Liver (tissue), 9 donors: ENCODE measurements around the gene HS1BP3. TPM values are rescaled to one million over a fixed set of nuclear protein-coding genes. Genes with fewer than 3 reads are reported as not detected.

ENCODE experiments used
- DNase-seq: peaks from one replicate; pipeline ENCODE4 v3.0.0-alpha.2; 2017; ENCODE audit warnings: low spot score
- H3K27ac ChIP-seq, 2 donors: one replicate each; pipeline ENCODE4 v1.7.0; 2013; ENCODE audit warnings: inconsistent platforms in 2 of 2, low read length in 2 of 2, control low read depth in 1 of 2, low read depth in 1 of 2, mild to moderate bottlenecking in 1 of 2
- H3K27me3 ChIP-seq, 4 donors: one replicate each; pipeline versions ENCODE4 v1.6.1 to v1.7.0; 2013; ENCODE audit warnings: low read length in 3 of 4, inconsistent platforms in 1 of 4, mild to moderate bottlenecking in 1 of 4, moderate library complexity in 1 of 4; ENCODE audit not compliant: control insufficient read depth in 4 of 4, insufficient read depth in 4 of 4
- H3K36me3 ChIP-seq, 4 donors: one replicate each; pipeline versions ENCODE4 v1.6.1 to v1.7.0; 2013; ENCODE audit warnings: low read length in 3 of 4, mild to moderate bottlenecking in 3 of 4, low read depth in 1 of 4, moderate library complexity in 1 of 4; ENCODE audit not compliant: control insufficient read depth in 4 of 4, insufficient read depth in 3 of 4
- H3K4me1 ChIP-seq, 4 donors: one replicate each; pipeline versions ENCODE4 v1.6.1 to v1.7.0; 2013; ENCODE audit warnings: low read length in 3 of 4, mild to moderate bottlenecking in 3 of 4, moderate library complexity in 1 of 4; ENCODE audit not compliant: control insufficient read depth in 4 of 4, insufficient read depth in 4 of 4
- H3K4me3 ChIP-seq, 3 donors: one replicate each; pipeline versions ENCODE4 v1.6.1 to v1.7.0; 2013; ENCODE audit warnings: low read length in 3 of 3, control low read depth in 1 of 3, low read depth in 1 of 3, mild to moderate bottlenecking in 1 of 3
- H3K9ac ChIP-seq, 2 donors: one replicate each; pipeline ENCODE4 v1.7.0; 2013; ENCODE audit warnings: low read length in 2 of 2, mild to moderate bottlenecking in 2 of 2, moderate library complexity in 2 of 2, control low read depth in 1 of 2, low read depth in 1 of 2
- H3K9me3 ChIP-seq, 4 donors: one replicate each; pipeline versions ENCODE4 v1.6.1 to v1.7.0; 2013; ENCODE audit warnings: low read length in 3 of 4; ENCODE audit not compliant: control insufficient read depth in 4 of 4
- CTCF ChIP-seq: fragments of 150-350 bp; IDR thresholded peaks from 2 replicates; pipeline ENCODE4 v1.5.1; 2017; ENCODE audit warnings: improper control_type of control experiment, low read depth, low read length; ENCODE audit not compliant: missing input control
- EGR1 ChIP-seq, 2 donors: IDR thresholded peaks; 2 replicates each; pipeline ENCODE4 v1.6.1; 2016 to 2018; ENCODE audit warnings: antibody characterized with exemption in 2 of 2, low read depth in 2 of 2
- FOXA1 ChIP-seq: IDR thresholded peaks from 2 replicates; pipeline ENCODE4 v1.6.1; 2016; ENCODE audit warnings: antibody characterized with exemption
- HNF4A ChIP-seq, 2 donors: conservative IDR thresholded peaks; 2 replicates each; pipeline ENCODE4 v1.6.1; 2016; ENCODE audit warnings: antibody characterized with exemption in 2 of 2, mild to moderate bottlenecking in 2 of 2
- HNF4G ChIP-seq: IDR thresholded peaks from 2 replicates; pipeline ENCODE4 v1.6.1; 2016; ENCODE audit warnings: antibody characterized with exemption
- JUND ChIP-seq, 2 donors: IDR thresholded peaks; 2 replicates each; pipeline ENCODE4 v1.6.1; 2016; ENCODE audit warnings: antibody characterized with exemption in 2 of 2
- MAX ChIP-seq: IDR thresholded peaks from 2 replicates; pipeline ENCODE4 v1.6.1; 2016; ENCODE audit warnings: antibody characterized with exemption
- NR2F2 ChIP-seq: IDR thresholded peaks from 2 replicates; pipeline ENCODE4 v1.6.1; 2016; ENCODE audit warnings: antibody characterized with exemption
- SP1 ChIP-seq: IDR thresholded peaks from 2 replicates; pipeline ENCODE4 v1.6.1; 2018; ENCODE audit warnings: antibody characterized with exemption, mild to moderate bottlenecking
- TAF1 ChIP-seq: conservative IDR thresholded peaks from 2 replicates; pipeline ENCODE4 v1.6.1; 2016; ENCODE audit warnings: antibody characterized with exemption, mild to moderate bottlenecking
- WGBS: extraction: QIAGEN DNeasy Blood & Tissue Kit; methylation state at CpG from one replicate; pipeline ENCODE4 v1.1.7; 2013; 5-methylcytosine and 5-hydroxymethylcytosine counted together
- polyA plus RNA-seq, 2 donors: library from polyadenylated mRNA; stranded (reverse) in 1 of 2; unstranded in 1 of 2; fragments of 200-250 nt in 1 of 2; fragments of >200 nt in 1 of 2; fragmentation: Nextera tagmentation in 1 of 2; extraction: Ambion mirVana in 1 of 2; gene quantifications; one replicate each; pipeline versions ENCODE4 v1.2.1 to v1.2.3, GENCODE V29; 2013 to 2015
- total RNA-seq, 2 donors: library from RNA; depleted of rRNA; stranded (reverse); fragments of >200 nt; gene quantifications; one replicate each; pipeline ENCODE4 v1.2.3, GENCODE V29; 2014
- TF ChIP-seq, protein P1 (sequence below): IDR thresholded peaks from 2 replicates; pipeline ENCODE4 v1.6.1; 2016; ENCODE audit warnings: antibody characterized with exemption, mild to moderate bottlenecking
- TF ChIP-seq, protein P2 (sequence below): IDR thresholded peaks from 2 replicates; pipeline ENCODE4 v1.6.1; 2016; ENCODE audit warnings: antibody characterized with exemption
- donor health status: healthy.
- donor health status: healthy.
- donor health status: healthy.
- donor health status: healthy.
- donor health status: healthy.

Gene HS1BP3
- total and polyA plus RNA-seq, 4 donors: 7.7 to 15.4 (median 10.9) TPM

DNA sequence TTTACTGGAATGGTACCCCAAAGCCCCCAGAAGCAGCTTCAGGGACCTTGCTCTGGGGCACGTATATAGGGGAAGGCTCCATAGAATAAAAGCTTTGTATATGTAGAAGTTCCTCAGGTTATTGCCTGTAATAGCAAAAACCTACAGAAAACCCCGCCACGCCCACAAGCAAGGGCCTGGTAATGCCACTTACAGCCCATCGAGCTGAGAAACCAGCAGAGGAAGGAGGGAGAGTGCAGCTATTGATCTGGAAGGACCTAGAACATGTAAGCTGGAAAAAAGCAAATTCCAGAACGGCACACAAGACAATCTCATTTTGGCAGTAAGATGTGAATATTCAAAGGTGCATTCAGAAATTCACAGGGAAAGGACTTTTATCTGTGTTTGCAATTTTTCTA, 15.8 kb downstream of the HS1BP3 start (continued):
- no peak for TF ChIP-seq CTCF
- TF ChIP-seq FOXA1: no peak

DNA sequence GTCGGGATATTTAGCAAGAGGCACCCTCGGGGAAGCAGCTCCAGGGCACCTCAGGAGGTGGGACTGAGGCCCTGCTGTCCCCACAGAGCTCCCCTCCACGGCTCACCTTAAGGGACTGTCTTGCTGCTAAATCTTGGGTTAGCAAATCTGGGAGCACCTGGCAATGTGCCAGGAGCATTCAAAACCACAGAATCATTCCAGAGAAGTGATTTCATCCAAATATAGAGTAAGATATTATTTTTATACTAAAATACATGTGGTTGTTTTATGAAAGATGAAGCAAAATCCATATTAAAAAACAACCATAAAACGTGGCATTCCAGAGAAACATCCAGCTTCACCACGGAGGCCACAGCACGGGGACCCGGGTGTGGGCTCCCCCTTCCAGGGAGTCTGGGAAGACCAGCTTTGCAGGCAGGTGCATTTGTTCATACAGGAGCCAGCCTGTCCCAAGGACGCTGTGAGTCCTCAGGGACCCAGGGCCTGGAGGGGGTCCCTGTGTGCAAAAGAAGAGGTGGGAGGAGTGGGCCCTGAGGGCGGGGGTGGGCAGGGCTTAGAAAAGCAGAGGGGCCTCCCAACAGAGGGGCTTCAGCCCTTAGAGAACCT, 16.3 kb downstream of the HS1BP3 start:
- DNase-seq: no peak

More for the DNA sequence above, 16.3 kb downstream of the HS1BP3 start:
- 77% methylated on average over 9 of the region's 9 CpGs for WGBS
- TF ChIP-seq SP1: no peak
- no peak for TF ChIP-seq HNF4G
- TF ChIP-seq TAF1: no peak
- no peak for TF ChIP-seq JUND (IDR thresholded peaks at IDR 0.05)
- TF ChIP-seq NR2F2: no peak
- TF ChIP-seq, protein P1, sequence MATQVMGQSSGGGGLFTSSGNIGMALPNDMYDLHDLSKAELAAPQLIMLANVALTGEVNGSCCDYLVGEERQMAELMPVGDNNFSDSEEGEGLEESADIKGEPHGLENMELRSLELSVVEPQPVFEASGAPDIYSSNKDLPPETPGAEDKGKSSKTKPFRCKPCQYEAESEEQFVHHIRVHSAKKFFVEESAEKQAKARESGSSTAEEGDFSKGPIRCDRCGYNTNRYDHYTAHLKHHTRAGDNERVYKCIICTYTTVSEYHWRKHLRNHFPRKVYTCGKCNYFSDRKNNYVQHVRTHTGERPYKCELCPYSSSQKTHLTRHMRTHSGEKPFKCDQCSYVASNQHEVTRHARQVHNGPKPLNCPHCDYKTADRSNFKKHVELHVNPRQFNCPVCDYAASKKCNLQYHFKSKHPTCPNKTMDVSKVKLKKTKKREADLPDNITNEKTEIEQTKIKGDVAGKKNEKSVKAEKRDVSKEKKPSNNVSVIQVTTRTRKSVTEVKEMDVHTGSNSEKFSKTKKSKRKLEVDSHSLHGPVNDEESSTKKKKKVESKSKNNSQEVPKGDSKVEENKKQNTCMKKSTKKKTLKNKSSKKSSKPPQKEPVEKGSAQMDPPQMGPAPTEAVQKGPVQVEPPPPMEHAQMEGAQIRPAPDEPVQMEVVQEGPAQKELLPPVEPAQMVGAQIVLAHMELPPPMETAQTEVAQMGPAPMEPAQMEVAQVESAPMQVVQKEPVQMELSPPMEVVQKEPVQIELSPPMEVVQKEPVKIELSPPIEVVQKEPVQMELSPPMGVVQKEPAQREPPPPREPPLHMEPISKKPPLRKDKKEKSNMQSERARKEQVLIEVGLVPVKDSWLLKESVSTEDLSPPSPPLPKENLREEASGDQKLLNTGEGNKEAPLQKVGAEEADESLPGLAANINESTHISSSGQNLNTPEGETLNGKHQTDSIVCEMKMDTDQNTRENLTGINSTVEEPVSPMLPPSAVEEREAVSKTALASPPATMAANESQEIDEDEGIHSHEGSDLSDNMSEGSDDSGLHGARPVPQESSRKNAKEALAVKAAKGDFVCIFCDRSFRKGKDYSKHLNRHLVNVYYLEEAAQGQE: no peak
- TF ChIP-seq MAX: no peak
- TF ChIP-seq EGR1 (IDR thresholded peaks at IDR 0.05; ENCODE audit: low read depth in 2 of 2): no peak
- TF ChIP-seq FOXA1: no peak
- TF ChIP-seq, protein P2, sequence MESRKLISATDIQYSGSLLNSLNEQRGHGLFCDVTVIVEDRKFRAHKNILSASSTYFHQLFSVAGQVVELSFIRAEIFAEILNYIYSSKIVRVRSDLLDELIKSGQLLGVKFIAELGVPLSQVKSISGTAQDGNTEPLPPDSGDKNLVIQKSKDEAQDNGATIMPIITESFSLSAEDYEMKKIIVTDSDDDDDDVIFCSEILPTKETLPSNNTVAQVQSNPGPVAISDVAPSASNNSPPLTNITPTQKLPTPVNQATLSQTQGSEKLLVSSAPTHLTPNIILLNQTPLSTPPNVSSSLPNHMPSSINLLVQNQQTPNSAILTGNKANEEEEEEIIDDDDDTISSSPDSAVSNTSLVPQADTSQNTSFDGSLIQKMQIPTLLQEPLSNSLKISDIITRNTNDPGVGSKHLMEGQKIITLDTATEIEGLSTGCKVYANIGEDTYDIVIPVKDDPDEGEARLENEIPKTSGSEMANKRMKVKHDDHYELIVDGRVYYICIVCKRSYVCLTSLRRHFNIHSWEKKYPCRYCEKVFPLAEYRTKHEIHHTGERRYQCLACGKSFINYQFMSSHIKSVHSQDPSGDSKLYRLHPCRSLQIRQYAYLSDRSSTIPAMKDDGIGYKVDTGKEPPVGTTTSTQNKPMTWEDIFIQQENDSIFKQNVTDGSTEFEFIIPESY: no peak
- no peak for TF ChIP-seq CTCF
- TF ChIP-seq HNF4A (conservative IDR thresholded peaks at IDR 0.05): no peak
- H3K9ac ChIP-seq: peak overlapping the region in 1 of 2 donors; percentile 42
- H3K4me1 ChIP-seq: peaks cover 5 to 36% (median 19%) of the 10 kb centered on the region in 4 donors
- H3K9me3 ChIP-seq: no peaks in the 10 kb centered on the region
- H3K4me3 ChIP-seq: no peak overlapping the region
- H3K27me3 ChIP-seq: no peaks in the 10 kb centered on the region
- H3K36me3 ChIP-seq: no peaks in the 10 kb centered on the region
- H3K27ac ChIP-seq: peak overlapping the region; percentile 9 to 55
